Activated naive CD4-positive, alpha-beta T cell treated with Interleukin-2 at 50 U/mL for 16 hours (primary cell): ENCODE measurements around the gene TMEM254.

Source experiments
- DNase-seq: peaks from one replicate; pipeline ENCODE4 v3.0.0-alpha.2; 2020

The TMEM254 gene

GRCh38 chr10:80136134-80136571, 57.7 kb downstream of the TMEM254 start:
- DNase-seq, result no peak

GRCh38 chr10:80137031-80137862, 58.8 kb downstream of the TMEM254 start:
- DNase-seq, result no peak

- no peak for DNase-seq
Measured at GRCh38 chr10:80137920-80138319, 59.5 kb downstream of the TMEM254 start.

- no peak for DNase-seq
Measured at GRCh38 chr10:80139265-80139664, 60.8 kb downstream of the TMEM254 start.

GRCh38 chr10:80140251-80140650, 61.8 kb downstream of the TMEM254 start:
- DNase-seq, result no peak

- DNase-seq, result no peak
Measured at GRCh38 chr10:80141696-80142460, 63.4 kb downstream of the TMEM254 start.
